Muscle layer of colon (tissue), 2 donors: ENCODE results near the gene HOXC13.

Source experiments
- H3K27ac ChIP-seq: one replicate; pipeline ENCODE4 v1.7.0; 2013; ENCODE audit warnings: low read depth, mild to moderate bottlenecking, low read length, moderate library complexity
- H3K27me3 ChIP-seq, 2 donors: one replicate each; pipeline ENCODE4 v1.7.0; 2013; ENCODE audit warnings: low read length in 2 of 2, mild to moderate bottlenecking in 2 of 2; ENCODE audit not compliant: insufficient read depth in 2 of 2, control insufficient read depth in 1 of 2
- H3K36me3 ChIP-seq: one replicate; pipeline ENCODE4 v1.7.0; 2013; ENCODE audit warnings: mild to moderate bottlenecking, low read length; ENCODE audit not compliant: insufficient read depth
- H3K4me1 ChIP-seq: one replicate; pipeline ENCODE4 v1.7.0; 2013; ENCODE audit warnings: mild to moderate bottlenecking, low read length; ENCODE audit not compliant: insufficient read depth
- H3K4me3 ChIP-seq, 2 donors: one replicate each; pipeline ENCODE4 v1.7.0; 2013; ENCODE audit warnings: low read length in 2 of 2, low read depth in 1 of 2, mild to moderate bottlenecking in 1 of 2, moderate library complexity in 1 of 2
- H3K9ac ChIP-seq: one replicate; pipeline ENCODE4 v1.7.0; 2013; ENCODE audit warnings: low read length
- H3K9me3 ChIP-seq: one replicate; pipeline ENCODE4 v1.7.0; 2013; ENCODE audit warnings: mild to moderate bottlenecking, low read length
- donor health status: abdominal sarcoma.
- donor health status: Adenocarcinoma of cecum.

HOXC13 gene

GRCh38 chr12:53941750-53942149, 3.1 kb downstream of the HOXC13 start:
- no peak overlapping the region for H3K4me3 ChIP-seq
- H3K4me1 ChIP-seq, result peaks cover 4% of the 10 kb centered on the region
- no peaks in the 10 kb centered on the region for H3K9me3 ChIP-seq
- H3K27ac ChIP-seq, result no peak overlapping the region
- H3K36me3 ChIP-seq, result no peaks in the 10 kb centered on the region
- no peak overlapping the region for H3K9ac ChIP-seq
- peaks cover 95 to 98% of the 10 kb centered on the region in 2 donors for H3K27me3 ChIP-seq

GRCh38 chr12:53942467-53942997, 3.9 kb downstream of the HOXC13 start:
- peaks cover 91 to 98% of the 10 kb centered on the region in 2 donors for H3K27me3 ChIP-seq
- peaks cover 4% of the 10 kb centered on the region for H3K4me1 ChIP-seq
- H3K9ac ChIP-seq, result no peak overlapping the region
- H3K36me3 ChIP-seq, result no peaks in the 10 kb centered on the region
- no peak overlapping the region for H3K4me3 ChIP-seq
- H3K9me3 ChIP-seq, result no peaks in the 10 kb centered on the region
- H3K27ac ChIP-seq, result no peak overlapping the region

GRCh38 chr12:53944209-53944608, 5.6 kb downstream of the HOXC13 start:
- no peak overlapping the region for H3K27ac ChIP-seq
- no peak overlapping the region for H3K4me3 ChIP-seq
- no peaks in the 10 kb centered on the region for H3K36me3 ChIP-seq
- no peak overlapping the region for H3K9ac ChIP-seq
- H3K4me1 ChIP-seq, result no peaks in the 10 kb centered on the region
- H3K27me3 ChIP-seq, result peaks cover 92 to 98% of the 10 kb centered on the region in 2 donors
- H3K9me3 ChIP-seq, result no peaks in the 10 kb centered on the region

- H3K4me3 ChIP-seq, result no peak overlapping the region
- H3K9me3 ChIP-seq, result no peaks in the 10 kb centered on the region
- no peak overlapping the region for H3K27ac ChIP-seq
- no peak overlapping the region for H3K9ac ChIP-seq
- H3K4me1 ChIP-seq, result no peaks in the 10 kb centered on the region
- H3K27me3 ChIP-seq, result peaks cover 91 to 98% of the 10 kb centered on the region in 2 donors
- H3K36me3 ChIP-seq, result no peaks in the 10 kb centered on the region
Observed at GRCh38 chr12:53944907-53945847, 6.5 kb downstream of the HOXC13 start.

GRCh38 chr12:53947743-53948142, 9.1 kb downstream of the HOXC13 start:
- no peak overlapping the region for H3K27ac ChIP-seq
- peaks cover 93 to 100% of the 10 kb centered on the region in 2 donors for H3K27me3 ChIP-seq
- no peak overlapping the region for H3K4me3 ChIP-seq
- no peaks in the 10 kb centered on the region for H3K9me3 ChIP-seq
- peaks cover 6% of the 10 kb centered on the region for H3K4me1 ChIP-seq
- H3K36me3 ChIP-seq, result no peaks in the 10 kb centered on the region
- H3K9ac ChIP-seq, result no peak overlapping the region

- no peak overlapping the region for H3K4me3 ChIP-seq
- no peaks in the 10 kb centered on the region for H3K9me3 ChIP-seq
- peaks cover 6% of the 10 kb centered on the region for H3K4me1 ChIP-seq
- H3K36me3 ChIP-seq, result no peaks in the 10 kb centered on the region
- peaks cover 93 to 100% of the 10 kb centered on the region in 2 donors for H3K27me3 ChIP-seq
- H3K27ac ChIP-seq, result no peak overlapping the region
- no peak overlapping the region for H3K9ac ChIP-seq
Observed at GRCh38 chr12:53948650-53949593, 10.3 kb downstream of the HOXC13 start.

GRCh38 chr12:53949631-53950436, 11.2 kb downstream of the HOXC13 start:
- Histone ChIP-seq H3K27ac (no peak overlapping the region), H3K27me3 (peaks cover 93 to 100% of the 10 kb centered on the region in 2 donors), H3K9ac (no peak overlapping the region)

GRCh38 chr12:53950437-53950773, 11.8 kb downstream of the HOXC13 start:
- Histone ChIP-seq H3K9ac (no peak overlapping the region), H3K27me3 (peaks cover 90 to 100% of the 10 kb centered on the region in 2 donors), H3K27ac (no peak overlapping the region), H3K9me3 (no peaks in the 10 kb centered on the region), H3K4me3 (no peak overlapping the region), H3K36me3 (no peaks in the 10 kb centered on the region), H3K4me1 (peaks cover 6% of the 10 kb centered on the region)

More at GRCh38 chr12:53949631-53950436, 11.2 kb downstream of the HOXC13 start:
- Histone ChIP-seq H3K4me1 (peaks cover 6% of the 10 kb centered on the region), H3K36me3 (no peaks in the 10 kb centered on the region), H3K4me3 (no peak overlapping the region), H3K9me3 (no peaks in the 10 kb centered on the region)

GRCh38 chr12:53950789-53951576, 12.4 kb downstream of the HOXC13 start:
- Histone ChIP-seq H3K9me3 (no peaks in the 10 kb centered on the region), H3K4me3 (no peak overlapping the region), H3K36me3 (no peaks in the 10 kb centered on the region)

More at GRCh38 chr12:53950789-53951576, 12.4 kb downstream of the HOXC13 start:
- H3K27ac ChIP-seq, result no peak overlapping the region
- H3K27me3 ChIP-seq, result peaks cover 90 to 100% of the 10 kb centered on the region in 2 donors
- H3K4me1 ChIP-seq, result peaks cover 6% of the 10 kb centered on the region
- H3K9ac ChIP-seq, result no peak overlapping the region
